HEK293T (cell line): ENCODE results near the gene FAM236A.
"Not testable (repeated sequence)": the region's sequence is repeated elsewhere in the genome, so short reads cannot be mapped to it uniquely, and the experiment has no call there.

Experiments
- ARNT ChIP-seq: fragments of 450-650 bp; IDR thresholded peaks from 2 replicates; pipeline ENCODE4 v1.6.1; 2017; ENCODE audit warnings: mild to moderate bottlenecking
- BHLHE40 ChIP-seq: fragments of 450-650 bp; IDR thresholded peaks from 2 replicates; pipeline ENCODE4 v1.6.1; 2016; ENCODE audit warnings: mild to moderate bottlenecking, moderate library complexity, borderline replicate concordance
- CTBP1 ChIP-seq: fragments of 450-650 bp; IDR thresholded peaks from 2 replicates; pipeline ENCODE4 v1.6.1; 2016; ENCODE audit warnings: borderline replicate concordance
- ELF4 ChIP-seq: fragments of 450-650 bp; IDR thresholded peaks from 2 replicates; pipeline ENCODE4 v1.6.1; 2017; ENCODE audit warnings: antibody characterized with exemption
- FOXA1 ChIP-seq: fragments of 450-650 bp; IDR thresholded peaks from 2 replicates; pipeline ENCODE4 v1.6.1; 2016; ENCODE audit warnings: mild to moderate bottlenecking
- FOXK2 ChIP-seq: fragments of 450-650 bp; IDR thresholded peaks from 2 replicates; pipeline ENCODE4 v1.6.1; 2016; ENCODE audit warnings: mild to moderate bottlenecking
- FOXM1 ChIP-seq: fragments of 450-650 bp; IDR thresholded peaks from 2 replicates; pipeline ENCODE4 v1.6.1; 2017; ENCODE audit warnings: mild to moderate bottlenecking, borderline replicate concordance
- L3MBTL2 ChIP-seq: fragments of 450-650 bp; conservative IDR thresholded peaks from 2 replicates; pipeline ENCODE4 v1.6.1; 2016; ENCODE audit warnings: mild to moderate bottlenecking
- NFRKB ChIP-seq: fragments of 450-650 bp; IDR thresholded peaks from 2 replicates; pipeline ENCODE4 v1.6.1; 2016; ENCODE audit warnings: mild to moderate bottlenecking, moderate library complexity
- SP1 ChIP-seq: fragments of 450-650 bp; IDR thresholded peaks from 2 replicates; pipeline ENCODE4 v1.6.1; 2017
- SUZ12 ChIP-seq: fragments of 450-650 bp; IDR thresholded peaks from 2 replicates; pipeline ENCODE4 v1.6.1; 2016; ENCODE audit warnings: mild to moderate bottlenecking
- ZNF384 ChIP-seq: fragments of 450-650 bp; IDR thresholded peaks from 2 replicates; pipeline ENCODE4 v1.6.1; 2016

- TF ChIP-seq ARNT, BHLHE40, SUZ12, ZNF384, L3MBTL2, FOXA1, SP1, FOXM1, ELF4, CTBP1, NFRKB, FOXK2: not testable (repeated sequence)
Measured at GRCh38 chrX:72943035-72943818, 5.2 kb downstream of the FAM236A start.
